HepG2 (cell line): ENCODE results near the gene PLXNA1. TPM values are rescaled to one million over a fixed set of nuclear protein-coding genes. Genes with fewer than 3 reads are reported as not detected.

Experiments used
- ATAC-seq: fragments of 200-7000 bp; cut with Tn5 transposase; 3 replicates; pipeline ENCODE4 v1.9.1; 2020; ENCODE audit warnings: mild to moderate bottlenecking, moderate library complexity
- BruUV-seq: library from RNA; stranded (reverse); fragments of 400-500 nt; replicated peaks from 2 replicates; lab custom pipeline; 2021; lab: Mats Ljungman, UMichigan
- CTCF ChIA-PET: fragments of 300-600 bp; formaldehyde crosslinking; extraction: SDS; loops from one replicate; lab custom pipeline; 2021; ENCODE audit warnings: low total read pairs, inconsistent platforms, low intra/inter-chr PET ratio; lab: Yijun Ruan, JAX
- POLR2A ChIA-PET: fragments of 350-600 bp; sonication (Branson Sonifier 250); formaldehyde crosslinking; loops from one replicate; lab custom pipeline; 2020; ENCODE audit warnings: antibody characterized with exemption, inconsistent platforms; lab: Yijun Ruan, JAX
- DNase-seq: peaks from one replicate; pipeline ENCODE4 v3.0.0-alpha.2; 2015; ENCODE audit warnings: low spot score
- FAIRE-seq: peaks from 3 replicates; lab custom pipeline; 2011; peaks lifted over from hg19 to GRCh38; lab: Jason Lieb, UNC
- H2AFZ ChIP-seq: one replicate; pipeline ENCODE4 v1.6.1; 2011; ENCODE audit warnings: low read length, inconsistent platforms
- H3K27ac ChIP-seq: fragments of 300-600 bp; 3 replicates; pipeline ENCODE4 v1.8.0; 2011; ENCODE audit warnings: mixed run types, mild to moderate bottlenecking, mixed read lengths, low read length, inconsistent platforms; ENCODE audit not compliant: insufficient read depth; ENCODE audit errors: extremely low read length
- H3K27me3 ChIP-seq, 2 experiments: fragments of 200-600 bp in 1 of 2; 2 replicates in 1 of 2; 3 replicates in 1 of 2; pipeline versions ENCODE4 v1.6.0 to v1.8.0; 2011; ENCODE audit warnings: low read length in 2 of 2, mild to moderate bottlenecking in 2 of 2, moderate library complexity in 2 of 2, inconsistent platforms in 1 of 2; ENCODE audit not compliant: insufficient read depth in 2 of 2, control insufficient read depth in 1 of 2
- H3K36me3 ChIP-seq, 2 experiments: fragments of 200-600 bp in 1 of 2; replicated peaks in 1 of 2; 2 replicates in 1 of 2; 3 replicates in 1 of 2; pipeline versions ENCODE4 v1.5.1 to v1.8.0; 2011; ENCODE audit warnings: low read length in 2 of 2, inconsistent platforms in 1 of 2; ENCODE audit not compliant: insufficient read depth in 2 of 2, control insufficient read depth in 1 of 2
- H3K4me1 ChIP-seq: 2 replicates; pipeline ENCODE4 v1.5.1; 2012; ENCODE audit warnings: low read length, inconsistent platforms; ENCODE audit not compliant: insufficient read depth
- H3K4me2 ChIP-seq: 2 replicates; pipeline ENCODE4 v1.6.0; 2011; ENCODE audit warnings: low read depth, low read length, inconsistent platforms
- H3K4me3 ChIP-seq, 3 experiments: fragments of 200-600 bp in 1 of 3; sonication (generic), shearing (Covaris generic) in 1 of 3; replicated peaks in 1 of 3; 2 replicates each; pipeline ENCODE4 v1.5.1; 2011 to 2016; ENCODE audit warnings: low read length in 3 of 3, inconsistent platforms in 2 of 3, low read depth in 2 of 3, mild to moderate bottlenecking in 2 of 3, control low read depth in 1 of 3, mixed read lengths in 1 of 3; ENCODE audit not compliant: insufficient read depth in 1 of 3
- H3K79me2 ChIP-seq: one replicate; pipeline ENCODE4 v1.6.1; 2011; ENCODE audit warnings: low read length, inconsistent platforms; ENCODE audit not compliant: insufficient read depth
- H3K9ac ChIP-seq: 2 replicates; pipeline ENCODE4 v1.6.0; 2011; ENCODE audit warnings: mild to moderate bottlenecking, low read depth, low read length, inconsistent platforms; ENCODE audit not compliant: insufficient read depth
- H3K9me3 ChIP-seq: 2 replicates; pipeline ENCODE4 v1.5.1; 2012; ENCODE audit warnings: mild to moderate bottlenecking, low read length
- H4K20me1 ChIP-seq: 2 replicates; pipeline ENCODE4 v1.6.0; 2011; ENCODE audit warnings: inconsistent platforms, mild to moderate bottlenecking, low read length, moderate library complexity; ENCODE audit not compliant: insufficient read depth
- RBFOX2 ChIP-seq: fragments of 200-400 bp; formaldehyde crosslinking; IDR thresholded peaks from 2 replicates; pipeline ENCODE4 v1.6.1; 2017; ENCODE audit warnings: low read depth, mild to moderate bottlenecking, low read length
- WGBS: methylation state at CpG from one replicate; pipeline ENCODE4 v1.1.6; 2017; ENCODE audit warnings: low lambda C conversion rate; 5-methylcytosine and 5-hydroxymethylcytosine counted together
- in situ Hi-C: cut with HindIII; loops from 2 replicates; pipeline ENCODE4 v1.10.0; 2017; ENCODE audit warnings: low pct_unique_long_range_greater_than_20kb; ENCODE audit not compliant: extremely low pct_ligation_motif_present
- intact Hi-C: fragments of 100-400 bp; cut with micrococcal nuclease; formaldehyde crosslinking; loops from one replicate; pipeline ENCODE4 v1.10.0; 2022; ENCODE audit not compliant: unreplicated experiment
- polyA plus RNA-seq, 8 experiments: library from polyadenylated mRNA; depleted of rRNA in 3 of 8; stranded (reverse) in 7 of 8; unstranded in 1 of 8; fragments of >200 nt; fragmentation: Illumina TruSeq in 4 of 8; extraction: Trizol in 4 of 8; gene quantifications; 2 replicates each; pipeline versions ENCODE4 v1.2.1 to v1.2.3, GENCODE V29; 2011 to 2016; ENCODE audit warnings: low read depth in 4 of 8, missing spikeins in 1 of 8, mixed read lengths in 1 of 8; ENCODE audit not compliant: insufficient read depth in 1 of 8
- total RNA-seq, 5 experiments: library from RNA; depleted of rRNA; stranded (reverse); fragments of >200 nt; fragmentation: Illumina TruSeq; extraction: Trizol; gene quantifications; 2 replicates each; pipeline ENCODE4 v1.2.3, GENCODE V29; 2016; ENCODE audit warnings: low read depth in 1 of 5
- TF ChIP-seq, protein P1 (sequence below): sonication (generic); formaldehyde crosslinking; IDR thresholded peaks from 2 replicates; pipeline ENCODE4 v1.4.0; 2020; ENCODE audit warnings: missing genetic modification reagents
- TF ChIP-seq, protein P2 (sequence below): sonication (generic); formaldehyde crosslinking; IDR thresholded peaks from 2 replicates; pipeline ENCODE4 v1.4.0; 2020; ENCODE audit warnings: missing genetic modification reagents

PLXNA1 gene
- total and polyA plus RNA-seq, 2 of the 13 experiments (the other 11 are each of a cell fraction or from before 2014, with no cell fraction given), result 16.6 to 18.2 TPM

DNA sequence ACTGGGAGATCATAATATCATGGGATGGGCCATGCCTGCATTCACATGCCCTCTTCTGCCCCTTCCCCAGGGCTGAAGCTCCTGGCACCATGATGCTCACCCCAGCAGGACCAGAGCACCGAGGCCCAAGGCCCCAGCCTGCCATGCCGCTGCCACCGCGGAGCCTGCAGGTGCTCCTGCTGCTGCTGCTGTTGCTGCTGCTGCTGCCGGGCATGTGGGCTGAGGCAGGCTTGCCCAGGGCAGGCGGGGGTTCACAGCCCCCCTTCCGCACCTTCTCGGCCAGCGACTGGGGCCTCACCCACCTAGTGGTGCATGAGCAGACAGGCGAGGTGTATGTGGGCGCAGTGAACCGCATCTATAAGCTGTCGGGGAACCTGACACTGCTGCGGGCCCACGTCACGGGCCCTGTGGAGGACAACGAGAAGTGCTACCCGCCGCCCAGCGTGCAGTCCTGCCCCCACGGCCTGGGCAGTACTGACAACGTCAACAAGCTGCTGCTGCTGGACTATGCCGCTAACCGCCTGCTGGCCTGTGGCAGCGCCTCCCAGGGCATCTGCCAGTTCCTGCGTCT, 5.6 kb downstream of the PLXNA1 start:
- Histone ChIP-seq H3K4me3 (no peak overlapping the region), H3K9me3 (no peaks in the 10 kb centered on the region), H3K9ac (no peak overlapping the region), H3K4me1 (peaks cover 11% of the 10 kb centered on the region), H4K20me1 (peaks cover 21% of the 10 kb centered on the region; the same call in 1 of the 2 replicates), H3K4me2 (no peak overlapping the region), H2AFZ (no peak overlapping the region), H3K36me3 (peaks cover 19 to 21% of the 10 kb centered on the region in 2 experiments; a peak in 4 of 5 replicates), H3K27ac (no peak overlapping the region), H3K79me2 (peaks cover 15% of the 10 kb centered on the region), H3K27me3 (no peaks in the 10 kb centered on the region)
- ChIA-PET CTCF (no interaction called here), POLR2A (no interaction called here)
- DNase-seq (no peak), ATAC-seq (no peak), FAIRE-seq (no peak)
- WGBS, result 100% methylated on average over 2 of the region's 26 CpGs
- BruUV-seq, result no TSS peak
- TF ChIP-seq, protein P1, sequence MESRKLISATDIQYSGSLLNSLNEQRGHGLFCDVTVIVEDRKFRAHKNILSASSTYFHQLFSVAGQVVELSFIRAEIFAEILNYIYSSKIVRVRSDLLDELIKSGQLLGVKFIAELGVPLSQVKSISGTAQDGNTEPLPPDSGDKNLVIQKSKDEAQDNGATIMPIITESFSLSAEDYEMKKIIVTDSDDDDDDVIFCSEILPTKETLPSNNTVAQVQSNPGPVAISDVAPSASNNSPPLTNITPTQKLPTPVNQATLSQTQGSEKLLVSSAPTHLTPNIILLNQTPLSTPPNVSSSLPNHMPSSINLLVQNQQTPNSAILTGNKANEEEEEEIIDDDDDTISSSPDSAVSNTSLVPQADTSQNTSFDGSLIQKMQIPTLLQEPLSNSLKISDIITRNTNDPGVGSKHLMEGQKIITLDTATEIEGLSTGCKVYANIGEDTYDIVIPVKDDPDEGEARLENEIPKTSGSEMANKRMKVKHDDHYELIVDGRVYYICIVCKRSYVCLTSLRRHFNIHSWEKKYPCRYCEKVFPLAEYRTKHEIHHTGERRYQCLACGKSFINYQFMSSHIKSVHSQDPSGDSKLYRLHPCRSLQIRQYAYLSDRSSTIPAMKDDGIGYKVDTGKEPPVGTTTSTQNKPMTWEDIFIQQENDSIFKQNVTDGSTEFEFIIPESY, result peak; percentile 62
- TF ChIP-seq, protein P2, sequence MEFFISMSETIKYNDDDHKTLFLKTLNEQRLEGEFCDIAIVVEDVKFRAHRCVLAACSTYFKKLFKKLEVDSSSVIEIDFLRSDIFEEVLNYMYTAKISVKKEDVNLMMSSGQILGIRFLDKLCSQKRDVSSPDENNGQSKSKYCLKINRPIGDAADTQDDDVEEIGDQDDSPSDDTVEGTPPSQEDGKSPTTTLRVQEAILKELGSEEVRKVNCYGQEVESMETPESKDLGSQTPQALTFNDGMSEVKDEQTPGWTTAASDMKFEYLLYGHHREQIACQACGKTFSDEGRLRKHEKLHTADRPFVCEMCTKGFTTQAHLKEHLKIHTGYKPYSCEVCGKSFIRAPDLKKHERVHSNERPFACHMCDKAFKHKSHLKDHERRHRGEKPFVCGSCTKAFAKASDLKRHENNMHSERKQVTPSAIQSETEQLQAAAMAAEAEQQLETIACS (CRISPR knock-in tag), result no peak
- TF ChIP-seq RBFOX2, result 0 out of 2 replicates have a peak, but pooled peaks have one; percentile 15
- in situ Hi-C loops (no loop called here), intact Hi-C loops (loop anchor here (10.0 kb wide), 2 partner anchors 314 to 556 kb away; no protein-coding TSS in a partner anchor)
